HUES64 (cell line): ENCODE results near the gene KLHL15. TPM values are rescaled to one million over a fixed set of nuclear protein-coding genes. Genes with fewer than 3 reads are reported as not detected.
"Not testable (repeated sequence)": the region's sequence is repeated elsewhere in the genome, so short reads cannot be mapped to it uniquely, and the experiment has no call there.

Experiments
- H3K27ac ChIP-seq: 2 replicates; pipeline ENCODE4 v1.7.0; 2013; ENCODE audit warnings: low read depth, low read length, inconsistent platforms
- H3K27me3 ChIP-seq: 2 replicates; pipeline ENCODE4 v1.6.1; 2013; ENCODE audit warnings: mild to moderate bottlenecking, low read length; ENCODE audit not compliant: insufficient read depth
- H3K36me3 ChIP-seq: 2 replicates; pipeline ENCODE4 v1.6.1; 2013; ENCODE audit warnings: mild to moderate bottlenecking, low read length; ENCODE audit not compliant: insufficient read depth
- H3K4me1 ChIP-seq: 2 replicates; pipeline ENCODE4 v1.6.1; 2013; ENCODE audit warnings: mild to moderate bottlenecking, low read length, moderate library complexity; ENCODE audit not compliant: insufficient read depth
- H3K4me3 ChIP-seq: 2 replicates; pipeline ENCODE4 v1.5.1; 2013; ENCODE audit warnings: mild to moderate bottlenecking, low read length, moderate library complexity
- H3K9ac ChIP-seq: 2 replicates; pipeline ENCODE4 v1.6.1; 2013; ENCODE audit warnings: mild to moderate bottlenecking, low read depth, low read length
- H3K9me3 ChIP-seq: 2 replicates; pipeline ENCODE4 v1.6.1; 2013; ENCODE audit warnings: low read depth, low read length; ENCODE audit not compliant: insufficient read depth
- WGBS: fragments of 150-250, 120-280 bp; methylation state at CpG from one replicate; pipeline ENCODE4 v1.1.7; 2013; ENCODE audit warnings: missing lambda C conversion rate; 5-methylcytosine and 5-hydroxymethylcytosine counted together
- polyA plus RNA-seq, 2 experiments: library from polyadenylated mRNA; stranded (reverse); fragments of 50-300 nt; gene quantifications; one replicate each; pipeline ENCODE4 v1.2.3, GENCODE V29; 2013

KLHL15 gene
- 3.9 TPM for polyA plus RNA-seq (2013, experiment 1 of 2)
- 4.5 TPM for polyA plus RNA-seq (2013, experiment 2 of 2)

- Histone ChIP-seq H3K4me1 (no peaks in the 10 kb centered on the region), H3K9me3 (no peaks in the 10 kb centered on the region), H3K27me3 (peaks cover 43% of the 10 kb centered on the region), H3K4me3 (peak within 1 kb of the TSS; percentile 88), H3K36me3 (no peaks in the 10 kb centered on the region), H3K9ac (peak within 1 kb of the TSS; percentile 87), H3K27ac (peak within 1 kb of the TSS; percentile 93; the same call in 1 of the 2 replicates)
- 88% methylated on average over 5 of the region's 7 CpGs for WGBS
Observed at GRCh38 chrX:24027086-24027485, at the start of gene KLHL15. Gene KLHL15, minus strand, starts transcription at chrX:24027186. Its CDS starts 20,493 bp downstream, at chrX:24006693.

DNA sequence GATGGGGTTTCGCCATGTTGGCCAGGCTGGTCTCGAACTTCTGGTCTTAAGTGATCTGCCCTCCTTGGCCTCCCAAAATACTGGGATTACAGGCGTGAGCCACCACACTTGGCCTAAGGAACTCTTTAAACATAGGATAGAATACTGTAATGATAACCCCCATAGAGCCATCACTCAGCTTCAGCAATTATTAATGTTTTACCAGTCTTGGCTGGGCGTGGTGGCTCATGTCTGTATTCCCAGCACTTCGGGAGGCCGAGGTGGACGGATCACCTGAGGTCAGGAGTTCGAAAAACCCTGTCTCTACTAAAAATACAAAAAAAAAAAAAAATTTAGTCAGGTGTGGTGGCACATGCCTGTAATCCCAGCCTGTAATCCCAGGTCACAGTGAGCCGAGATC, 42.9 kb upstream of the KLHL15 start:
- Histone ChIP-seq H3K9ac (no peak overlapping the region), H3K27me3 (no peaks in the 10 kb centered on the region), H3K36me3 (peaks cover 91% of the 10 kb centered on the region), H3K9me3 (no peaks in the 10 kb centered on the region), H3K4me3 (no peak overlapping the region), H3K27ac (no peak overlapping the region), H3K4me1 (no peaks in the 10 kb centered on the region)
- 97% methylated on average over 7 of the region's 9 CpGs for WGBS

DNA sequence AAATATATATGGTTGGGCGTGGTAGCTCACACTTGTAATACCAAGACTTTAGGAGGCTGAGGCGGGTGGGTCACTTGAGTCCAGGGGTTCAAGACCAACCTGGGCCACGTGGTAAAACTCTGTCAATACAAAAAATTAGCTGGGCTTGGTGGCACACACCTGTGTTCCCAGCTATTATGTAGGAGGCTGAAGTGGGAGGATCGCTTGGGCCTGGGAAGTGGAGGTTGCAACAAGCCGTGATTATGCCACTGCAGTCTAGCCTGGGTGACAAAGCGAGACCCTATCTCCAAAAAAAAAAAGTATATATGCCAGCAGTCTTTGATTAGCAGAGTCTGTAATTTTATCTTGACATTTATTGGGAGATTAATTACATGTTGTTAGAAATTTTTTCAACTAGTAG, 36.5 kb upstream of the KLHL15 start:
- no peak overlapping the region for H3K4me3 ChIP-seq
- H3K27ac ChIP-seq = no peak overlapping the region
- peaks cover 89% of the 10 kb centered on the region for H3K36me3 ChIP-seq
- H3K9ac ChIP-seq = no peak overlapping the region
- no peaks in the 10 kb centered on the region for H3K4me1 ChIP-seq
- 97% methylated on average over 6 of the region's 6 CpGs for WGBS
- H3K9me3 ChIP-seq = no peaks in the 10 kb centered on the region
- no peaks in the 10 kb centered on the region for H3K27me3 ChIP-seq

DNA sequence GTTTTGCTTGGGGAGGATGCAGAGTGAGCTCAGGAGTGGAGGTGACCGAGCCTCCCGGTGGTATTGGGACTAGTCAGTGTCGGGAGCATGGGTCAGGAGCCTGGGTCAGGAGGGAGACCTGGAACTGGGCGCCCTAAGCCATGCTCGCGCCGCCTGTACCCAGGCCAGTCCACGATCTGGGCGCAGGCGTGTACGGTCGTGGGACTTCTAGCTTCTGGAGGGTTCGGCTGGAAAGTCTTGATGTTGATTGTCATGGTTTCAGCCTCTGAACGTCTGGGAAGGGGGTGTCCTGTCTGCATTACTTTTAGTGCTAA, 28.0 kb upstream of the KLHL15 start:
- peaks cover 27% of the 10 kb centered on the region for H3K36me3 ChIP-seq
- H3K4me3 ChIP-seq = no peak overlapping the region
- no peaks in the 10 kb centered on the region for H3K27me3 ChIP-seq
- WGBS = under 1% methylated on average over 14 of the region's 14 CpGs
- no peaks in the 10 kb centered on the region for H3K4me1 ChIP-seq
- no peak overlapping the region; the same call in 1 of the 2 replicates for H3K27ac ChIP-seq
- H3K9me3 ChIP-seq = no peaks in the 10 kb centered on the region
- no peak overlapping the region for H3K9ac ChIP-seq

- WGBS = under 1% methylated on average over 50 of the region's 57 CpGs
- H3K27me3 ChIP-seq = no peaks in the 10 kb centered on the region
- no peak within 1 kb of the TSS; the same call in 1 of the 2 replicates for H3K9ac ChIP-seq
- H3K4me1 ChIP-seq = no peaks in the 10 kb centered on the region
- no peak within 1 kb of the TSS for H3K4me3 ChIP-seq
- peaks cover 21% of the 10 kb centered on the region for H3K36me3 ChIP-seq
- H3K27ac ChIP-seq = peak within 1 kb of the TSS; percentile 57; the same call in 1 of the 2 replicates
- no peaks in the 10 kb centered on the region for H3K9me3 ChIP-seq
Observed at GRCh38 chrX:24054182-24055042, 27.4 kb upstream of the KLHL15 start, which contains the start of gene EIF2S3. Gene EIF2S3, plus strand, starts transcription at chrX:24054956. Its CDS starts 13 bp downstream, at chrX:24054969.

DNA sequence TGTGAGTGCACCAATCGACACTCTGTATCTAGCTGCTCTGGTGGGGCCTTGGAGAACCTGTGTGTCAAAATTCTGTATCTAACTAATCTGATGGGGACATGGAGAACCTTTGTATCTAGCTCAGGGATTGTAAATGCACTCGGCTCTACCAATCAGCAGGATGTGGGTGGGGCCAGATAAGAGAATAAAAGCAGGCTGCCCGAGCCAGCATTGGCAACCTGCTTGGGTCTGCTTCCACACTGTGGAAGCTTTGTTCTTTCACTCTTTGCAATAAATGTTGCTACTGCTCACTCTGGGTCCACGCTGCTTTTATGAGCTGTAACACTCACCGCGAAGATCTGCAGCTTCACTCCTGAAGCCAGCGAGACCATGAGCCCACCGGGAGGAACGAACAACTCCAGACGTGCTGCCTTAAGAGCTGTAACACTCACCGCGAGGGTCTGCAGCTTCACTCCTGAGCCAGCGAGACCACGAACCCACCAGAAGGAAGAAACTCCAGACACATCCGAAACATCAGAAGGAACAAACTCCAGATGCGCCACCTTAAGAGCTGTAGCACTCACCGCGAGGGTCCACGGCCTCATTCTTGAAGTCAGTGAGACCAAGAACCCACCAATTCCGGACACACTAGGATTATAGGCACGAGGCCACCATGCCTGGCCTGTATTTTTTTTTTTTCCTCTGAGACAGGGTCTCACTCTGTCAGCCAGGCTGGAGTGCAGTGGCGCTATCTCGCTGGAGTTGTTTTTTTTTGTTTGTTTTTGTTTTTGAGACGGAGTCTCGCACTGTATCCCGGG, 23.7 kb upstream of the KLHL15 start:
- H3K27ac ChIP-seq = not testable (repeated sequence)
- 92% methylated on average over 26 of the region's 26 CpGs for WGBS

GRCh38 chrX:24049643-24050042, 22.7 kb upstream of the KLHL15 start:
- H3K36me3 ChIP-seq, H3K27me3 ChIP-seq, H3K4me3 ChIP-seq, H3K9me3 ChIP-seq, H3K27ac ChIP-seq, H3K4me1 ChIP-seq, H3K9ac ChIP-seq: not testable (repeated sequence)
- WGBS = 94% methylated on average over 24 of the region's 24 CpGs

More for the DNA sequence above, 23.7 kb upstream of the KLHL15 start:
- not testable (repeated sequence) for H3K27me3 ChIP-seq, H3K4me3 ChIP-seq, H3K4me1 ChIP-seq, H3K9ac ChIP-seq, H3K36me3 ChIP-seq, H3K9me3 ChIP-seq

- not testable (repeated sequence) for H3K9ac ChIP-seq
Observed at GRCh38 chrX:24046060-24046459, 19.1 kb upstream of the KLHL15 start.

DNA sequence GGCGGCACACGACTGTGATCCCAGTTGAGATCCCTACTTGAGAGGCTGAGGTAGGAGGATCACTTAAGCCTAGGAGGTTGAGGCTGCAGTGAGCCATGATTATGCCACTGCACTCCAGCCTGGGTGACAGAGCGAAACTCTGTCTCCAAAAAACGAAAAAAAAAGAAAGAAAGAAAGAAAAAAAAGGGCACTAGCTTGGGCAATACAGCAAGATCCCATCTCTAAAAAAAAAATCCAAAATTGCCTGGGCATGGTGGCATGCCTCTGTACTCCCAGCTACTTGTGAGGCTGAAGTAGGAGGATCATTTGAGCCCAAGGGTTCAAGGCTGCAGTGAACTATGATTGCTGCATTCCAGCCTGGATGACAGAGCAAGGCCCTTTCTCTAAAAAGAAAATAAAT, 10.7 kb upstream of the KLHL15 start:
- H3K9me3 ChIP-seq = no peaks in the 10 kb centered on the region
- 86% methylated on average over 4 of the region's 4 CpGs for WGBS
- H3K9ac ChIP-seq = no peak overlapping the region
- no peaks in the 10 kb centered on the region for H3K27me3 ChIP-seq
- H3K36me3 ChIP-seq = no peaks in the 10 kb centered on the region
- no peak overlapping the region for H3K27ac ChIP-seq
- H3K4me3 ChIP-seq = no peak overlapping the region
- H3K4me1 ChIP-seq = no peaks in the 10 kb centered on the region

More at GRCh38 chrX:24046060-24046459, 19.1 kb upstream of the KLHL15 start:
- H3K27ac ChIP-seq, H3K36me3 ChIP-seq, H3K27me3 ChIP-seq, H3K4me1 ChIP-seq, H3K4me3 ChIP-seq, H3K9me3 ChIP-seq: not testable (repeated sequence)

DNA sequence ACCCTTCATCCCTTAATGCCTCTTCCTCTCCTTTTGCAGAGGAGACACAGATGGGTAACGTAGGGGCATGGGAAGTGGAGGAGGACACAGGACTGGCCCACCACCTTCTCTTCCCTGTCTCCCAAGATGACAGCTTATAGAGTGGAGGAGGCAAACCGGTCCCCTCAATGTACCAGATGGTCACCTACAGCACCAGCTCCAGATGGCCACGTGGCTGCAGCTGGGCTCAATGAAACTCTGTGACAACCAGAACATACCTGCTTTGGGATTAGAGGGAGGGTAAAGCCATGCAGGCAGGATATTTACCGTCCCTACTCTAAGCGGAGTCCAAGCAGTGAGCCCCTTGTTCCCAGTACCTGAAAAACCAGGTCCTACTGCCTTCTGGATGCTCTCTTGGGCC, 7.5 kb upstream of the KLHL15 start:
- no peaks in the 10 kb centered on the region for H3K36me3 ChIP-seq
- no peak overlapping the region for H3K4me3 ChIP-seq
- peaks cover 16% of the 10 kb centered on the region for H3K27me3 ChIP-seq
- H3K27ac ChIP-seq = no peak overlapping the region
- 87% methylated on average over 3 of the region's 5 CpGs for WGBS
- no peaks in the 10 kb centered on the region for H3K9me3 ChIP-seq
- H3K4me1 ChIP-seq = no peaks in the 10 kb centered on the region
- no peak overlapping the region for H3K9ac ChIP-seq

- WGBS = 94% methylated on average over 3 of the region's 5 CpGs
- H3K9me3 ChIP-seq = no peaks in the 10 kb centered on the region
Observed at GRCh38 chrX:24030597-24030996, 3.6 kb upstream of the KLHL15 start.

More at GRCh38 chrX:24030597-24030996, 3.6 kb upstream of the KLHL15 start:
- Histone ChIP-seq H3K27me3 (peaks cover 40% of the 10 kb centered on the region), H3K36me3 (no peaks in the 10 kb centered on the region), H3K27ac (no peak overlapping the region), H3K4me1 (no peaks in the 10 kb centered on the region), H3K9ac (no peak overlapping the region), H3K4me3 (no peak overlapping the region)
